Vagina (tissue), 2 donors: Measurements from ENCODE around the gene GPR161. TPM values are rescaled to one million over a fixed set of nuclear protein-coding genes. Genes with fewer than 3 reads are reported as not detected.
A peak's percentile ranks its signal among the peaks of the same experiment; 100 is the strongest.

Experiments used
- DNase-seq, 2 donors: peaks; one replicate each; pipeline ENCODE4 v3.0.0-alpha.2; 2017; ENCODE audit errors: extremely low spot score in 2 of 2
- H3K27ac ChIP-seq: fragments of 200-600 bp; sonication (generic); one replicate; pipeline ENCODE4 v1.5.1; 2019
- H3K27me3 ChIP-seq: fragments of 200-600 bp; sonication (generic); one replicate; pipeline ENCODE4 v1.5.1; 2019
- H3K36me3 ChIP-seq, 2 donors: fragments of 200-600 bp; sonication (generic); one replicate each; pipeline ENCODE4 v1.5.1; 2017 to 2019
- H3K4me1 ChIP-seq: fragments of 200-600 bp; sonication (generic); one replicate; pipeline ENCODE4 v1.5.1; 2019
- H3K4me3 ChIP-seq, 2 donors: fragments of 200-600 bp; sonication (generic); 1 replicate in 1 of 2; 2 replicates in 1 of 2; pipeline ENCODE4 v1.5.1; 2016 to 2019
- H3K9me3 ChIP-seq: fragments of 200-600 bp; sonication (generic); one replicate; pipeline ENCODE4 v1.5.1; 2019
- POLR2A ChIP-seq, 2 donors: fragments of 450-650 bp; IDR thresholded peaks; one replicate each; pipeline ENCODE4 v1.6.1; 2017; ENCODE audit warnings: antibody characterized with exemption in 2 of 2, mild to moderate bottlenecking in 2 of 2, moderate library complexity in 2 of 2
- POLR2AphosphoS5 ChIP-seq, 2 donors: sonication (generic); formaldehyde crosslinking; IDR thresholded peaks; one replicate each; pipeline ENCODE4 v1.9.0; 2017; ENCODE audit warnings: antibody characterized with exemption in 2 of 2, mild to moderate bottlenecking in 2 of 2, low read depth in 1 of 2; ENCODE audit not compliant: insufficient read depth in 1 of 2
- intact Hi-C: fragments of 100-400 bp; cut with DNase I; formaldehyde crosslinking; loops from one replicate; pipeline ENCODE4 v1.15.1; 2023
- total RNA-seq: library from RNA; depleted of rRNA; stranded (reverse); fragments of >200 nt; gene quantifications from one replicate; pipeline ENCODE4 v1.2.3, GENCODE V29; 2016
- TF ChIP-seq, protein P1 (sequence below), 3 experiments: fragments of 450-650 bp in 2 of 3; fragments of 200-600 bp in 1 of 3; sonication (generic) in 1 of 3; IDR thresholded peaks; one replicate each; pipeline ENCODE4 v1.5.1; 2017 to 2019; ENCODE audit warnings: antibody characterized with exemption in 3 of 3, mild to moderate bottlenecking in 2 of 3, moderate library complexity in 2 of 3

Gene GPR161
- total RNA-seq, 1 donor from 2014 or later: 15.7 TPM

DNA sequence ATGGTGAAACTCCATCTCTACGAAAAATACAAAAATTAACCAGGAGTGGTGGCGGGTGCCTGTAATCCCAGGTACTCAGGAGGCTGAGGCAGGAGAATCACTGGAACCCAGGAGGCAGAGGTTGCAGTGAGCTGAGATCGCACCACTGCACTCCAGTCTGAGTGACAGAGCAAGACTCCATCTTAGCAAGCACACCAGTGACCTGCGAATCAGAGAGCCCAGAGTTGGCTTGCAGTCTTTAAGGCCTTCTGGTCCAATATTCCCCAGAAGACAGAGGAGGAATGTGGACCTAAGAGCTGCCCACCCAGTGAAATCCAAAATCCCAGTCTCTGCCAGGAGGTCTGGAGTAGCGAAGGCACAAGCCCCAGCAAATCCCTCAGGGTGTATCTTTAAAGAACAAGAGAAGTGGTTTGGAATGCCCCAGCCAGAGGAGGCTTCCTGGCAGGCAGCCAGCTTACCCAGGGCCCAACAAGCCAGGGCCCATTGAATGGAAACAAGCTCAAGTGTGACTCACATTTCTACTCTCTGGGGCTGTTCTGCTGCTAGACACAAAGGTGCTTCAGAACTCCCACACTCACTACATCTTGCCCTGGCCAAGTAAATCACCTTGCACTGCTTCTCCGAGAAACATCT, 23.9 kb downstream of the GPR161 start:
- no peaks in the 10 kb centered on the region for H3K27me3 ChIP-seq
- intact Hi-C loops: no loop called here
- peak in 1 of 2 donors; percentile 86 for DNase-seq
- no peaks in the 10 kb centered on the region for H3K9me3 ChIP-seq
- no peak overlapping the region for H3K4me3 ChIP-seq
- no peaks in the 10 kb centered on the region for H3K4me1 ChIP-seq
- TF ChIP-seq, protein P1, sequence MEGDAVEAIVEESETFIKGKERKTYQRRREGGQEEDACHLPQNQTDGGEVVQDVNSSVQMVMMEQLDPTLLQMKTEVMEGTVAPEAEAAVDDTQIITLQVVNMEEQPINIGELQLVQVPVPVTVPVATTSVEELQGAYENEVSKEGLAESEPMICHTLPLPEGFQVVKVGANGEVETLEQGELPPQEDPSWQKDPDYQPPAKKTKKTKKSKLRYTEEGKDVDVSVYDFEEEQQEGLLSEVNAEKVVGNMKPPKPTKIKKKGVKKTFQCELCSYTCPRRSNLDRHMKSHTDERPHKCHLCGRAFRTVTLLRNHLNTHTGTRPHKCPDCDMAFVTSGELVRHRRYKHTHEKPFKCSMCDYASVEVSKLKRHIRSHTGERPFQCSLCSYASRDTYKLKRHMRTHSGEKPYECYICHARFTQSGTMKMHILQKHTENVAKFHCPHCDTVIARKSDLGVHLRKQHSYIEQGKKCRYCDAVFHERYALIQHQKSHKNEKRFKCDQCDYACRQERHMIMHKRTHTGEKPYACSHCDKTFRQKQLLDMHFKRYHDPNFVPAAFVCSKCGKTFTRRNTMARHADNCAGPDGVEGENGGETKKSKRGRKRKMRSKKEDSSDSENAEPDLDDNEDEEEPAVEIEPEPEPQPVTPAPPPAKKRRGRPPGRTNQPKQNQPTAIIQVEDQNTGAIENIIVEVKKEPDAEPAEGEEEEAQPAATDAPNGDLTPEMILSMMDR (IDR thresholded peaks at IDR 0.05): no peak
- TF ChIP-seq POLR2AphosphoS5 (IDR thresholded peaks at IDR 0.05; ENCODE audit: insufficient read depth in 1 of 2, low read depth in 1 of 2): peak in 1 of 2 donors; percentile 26
- no peak for TF ChIP-seq POLR2A (IDR thresholded peaks at IDR 0.05)
- no peak overlapping the region for H3K27ac ChIP-seq
- no peaks in the 10 kb centered on the region for H3K36me3 ChIP-seq

DNA sequence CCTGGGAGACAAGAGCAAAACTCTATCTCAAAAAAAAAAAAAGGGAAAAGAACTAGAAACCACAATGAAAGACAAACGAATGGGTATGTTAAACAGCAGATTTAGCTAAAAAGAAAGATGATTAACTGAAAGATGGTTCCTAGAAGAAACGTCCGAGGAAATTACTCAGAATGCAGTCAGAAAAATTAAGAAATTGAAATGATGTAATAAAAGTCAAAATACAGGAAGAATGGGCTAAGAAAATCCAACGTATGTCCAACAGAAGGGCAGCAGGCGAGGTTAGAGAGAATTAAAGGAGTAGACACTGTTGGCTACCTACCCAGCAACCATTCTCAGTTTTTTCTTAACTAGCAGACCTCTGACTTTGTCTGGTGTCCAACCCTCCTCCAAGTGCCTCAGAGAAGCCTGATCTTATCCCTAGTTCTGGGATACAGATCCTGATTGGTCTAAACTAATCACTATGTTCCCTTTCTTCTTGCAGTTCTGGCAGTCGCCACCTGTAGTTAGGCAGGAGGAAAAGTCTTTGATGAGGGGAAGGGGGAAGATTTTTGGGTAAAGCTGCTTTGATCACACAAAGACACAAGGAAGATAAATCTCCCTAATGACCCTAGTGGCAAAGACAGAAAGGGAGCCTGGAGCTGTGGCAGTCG, 25.7 kb downstream of the GPR161 start:
- Histone ChIP-seq H3K27ac (no peak overlapping the region), H3K27me3 (no peaks in the 10 kb centered on the region), H3K36me3 (no peaks in the 10 kb centered on the region), H3K4me1 (no peaks in the 10 kb centered on the region), H3K9me3 (no peaks in the 10 kb centered on the region), H3K4me3 (no peak overlapping the region)
- intact Hi-C loops: no loop called here
- no peak for TF ChIP-seq POLR2AphosphoS5 (IDR thresholded peaks at IDR 0.05; ENCODE audit: insufficient read depth in 1 of 2, low read depth in 1 of 2)
- TF ChIP-seq POLR2A (IDR thresholded peaks at IDR 0.05): no peak
- TF ChIP-seq, protein P1 (IDR thresholded peaks at IDR 0.05): no peak
- DNase-seq: peak in 1 of 2 donors; percentile 42

DNA sequence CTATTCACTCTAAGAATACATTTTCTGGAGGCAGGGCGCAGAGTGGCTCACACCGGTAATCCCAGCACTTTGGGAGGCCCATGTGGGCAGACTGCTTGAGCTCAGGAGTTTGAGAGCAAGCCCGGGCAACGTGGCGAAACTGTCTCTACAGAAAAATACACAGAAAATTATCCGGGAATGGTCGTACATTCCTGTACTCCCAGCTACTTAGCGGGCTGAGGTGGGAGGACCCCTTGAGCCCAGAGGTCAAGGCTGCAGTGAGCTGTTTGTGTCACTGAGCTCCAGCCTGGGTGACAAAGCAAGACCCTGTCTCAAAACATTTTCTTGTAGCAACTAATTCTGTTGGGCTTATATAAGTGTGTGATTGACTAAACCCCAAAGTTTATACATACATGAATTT, 30.5 kb downstream of the GPR161 start:
- H3K9me3 ChIP-seq: no peaks in the 10 kb centered on the region
- no peaks in the 10 kb centered on the region for H3K4me1 ChIP-seq
- intact Hi-C loops: no loop called here
- H3K4me3 ChIP-seq: no peak overlapping the region
- no peak for DNase-seq
- no peak overlapping the region for H3K27ac ChIP-seq
- TF ChIP-seq POLR2AphosphoS5 (IDR thresholded peaks at IDR 0.05; ENCODE audit: insufficient read depth in 1 of 2, low read depth in 1 of 2) (no peak), POLR2A (IDR thresholded peaks at IDR 0.05) (no peak)
- TF ChIP-seq, protein P1 (IDR thresholded peaks at IDR 0.05): no peak
- H3K36me3 ChIP-seq: peaks cover 0 to 4% of the 10 kb centered on the region in 2 donors
- no peaks in the 10 kb centered on the region for H3K27me3 ChIP-seq

DNA sequence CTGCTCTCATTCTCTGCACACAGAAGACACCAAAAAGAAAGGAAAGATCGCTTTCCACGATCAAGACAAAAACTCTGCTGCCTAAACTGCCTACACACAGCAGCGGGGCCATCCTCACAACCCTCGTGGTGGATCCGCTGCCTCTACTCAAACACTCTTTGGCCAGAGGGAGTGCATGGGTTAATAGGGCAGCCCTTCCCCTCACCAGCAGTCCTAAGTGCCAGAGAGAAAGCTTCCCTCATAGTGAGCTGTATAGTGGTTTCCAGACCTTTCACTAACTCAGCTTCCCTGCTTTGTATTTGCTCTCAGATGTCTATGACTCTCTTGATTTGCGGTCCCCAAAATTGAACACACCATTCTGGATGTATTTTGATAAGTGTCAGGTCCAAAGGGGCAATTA, 30.9 kb downstream of the GPR161 start:
- intact Hi-C loops: no loop called here
- no peaks in the 10 kb centered on the region for H3K27me3 ChIP-seq
- peaks cover 0 to 4% of the 10 kb centered on the region in 2 donors for H3K36me3 ChIP-seq
- no peak overlapping the region for H3K27ac ChIP-seq
- no peak for DNase-seq
- TF ChIP-seq, protein P1 (IDR thresholded peaks at IDR 0.05): no peak
- TF ChIP-seq POLR2AphosphoS5 (IDR thresholded peaks at IDR 0.05; ENCODE audit: insufficient read depth in 1 of 2, low read depth in 1 of 2) (no peak), POLR2A (IDR thresholded peaks at IDR 0.05) (no peak)
- no peaks in the 10 kb centered on the region for H3K9me3 ChIP-seq
- no peak overlapping the region for H3K4me3 ChIP-seq
- no peaks in the 10 kb centered on the region for H3K4me1 ChIP-seq

DNA sequence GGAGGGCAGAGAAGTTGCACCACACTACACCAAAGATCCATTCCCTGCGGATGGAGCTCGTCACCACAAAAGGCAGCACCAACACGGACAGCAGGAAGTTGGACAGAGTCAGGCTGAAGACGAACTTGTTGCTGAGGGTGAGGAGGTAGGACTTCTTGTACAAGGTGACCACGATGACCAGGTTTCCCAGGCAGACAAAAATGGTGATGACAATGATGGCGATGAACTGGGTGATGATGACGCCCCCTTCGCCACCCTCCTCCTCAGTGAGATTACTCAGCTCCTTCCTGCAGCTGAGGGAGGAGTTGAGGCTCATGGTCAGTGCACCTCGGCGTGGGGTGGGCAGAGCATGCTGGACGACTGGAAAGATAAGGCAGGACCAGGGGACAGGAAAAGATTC, 32.2 kb downstream of the GPR161 start:
- H3K4me3 ChIP-seq: no peak overlapping the region
- intact Hi-C loops: no loop called here
- H3K27ac ChIP-seq: no peak overlapping the region
- H3K9me3 ChIP-seq: no peaks in the 10 kb centered on the region
- peaks cover 0 to 4% of the 10 kb centered on the region in 2 donors for H3K36me3 ChIP-seq
- no peak for DNase-seq
- TF ChIP-seq, protein P1 (IDR thresholded peaks at IDR 0.05): no peak
- TF ChIP-seq POLR2A (IDR thresholded peaks at IDR 0.05) (no peak), POLR2AphosphoS5 (IDR thresholded peaks at IDR 0.05; ENCODE audit: insufficient read depth in 1 of 2, low read depth in 1 of 2) (no peak)
- no peaks in the 10 kb centered on the region for H3K4me1 ChIP-seq
- H3K27me3 ChIP-seq: no peaks in the 10 kb centered on the region
